Measurements from ENCODE around the gene ANKK1. TPM values are rescaled to one million over a fixed set of nuclear protein-coding genes. Genes with fewer than 3 reads are reported as not detected.

The ANKK1 gene
- total and polyA plus RNA-seq, 2 donors (not counting 1 experiment from before 2014, with no cell fraction given): 0.89 to 5.3 TPM

- no peak for DNase-seq
- Mint-ChIP-seq H3K4me1 (no peaks in the 10 kb centered on the region), H3K27me3 (peaks cover 20% of the 10 kb centered on the region), H3K9me3 (ENCODE audit: insufficient read depth) (no peaks in the 10 kb centered on the region), H3K27ac (no peak overlapping the region), H3K4me3 (no peak overlapping the region)
- Histone ChIP-seq H3K9me3 (ENCODE audit: control extremely low read depth in 1 of 3, control insufficient read depth in 2 of 3, insufficient read depth in 1 of 3, low read length in 2 of 3) (no peaks in the 10 kb centered on the region), H3K27me3 (replicated peaks in 1 of 4; ENCODE audit: control extremely low read depth in 1 of 4, control insufficient read depth in 3 of 4, insufficient read depth in 4 of 4, low read length in 3 of 4) (no peaks in the 10 kb centered on the region), H3K4me3 (ENCODE audit: control extremely low read depth in 1 of 5, extremely low read depth in 1 of 5, insufficient read depth in 1 of 5, low read depth in 2 of 5, low read length in 4 of 5) (no peak overlapping the region), H3K4me2 (replicated peaks; ENCODE audit: low read depth, low read length, poor library complexity, severe bottlenecking) (no peak overlapping the region), H4K20me1 (ENCODE audit: control insufficient read depth, insufficient read depth, low read length, poor library complexity, severe bottlenecking) (no peaks in the 10 kb centered on the region), H3K27ac (ENCODE audit: low read length in 2 of 2) (no peak overlapping the region), H3K79me2 (ENCODE audit: control insufficient read depth, insufficient read depth, low read length) (no peaks in the 10 kb centered on the region), H3K9ac (ENCODE audit: low read length) (no peak overlapping the region), H3K36me3 (replicated peaks in 1 of 2; ENCODE audit: control extremely low read depth in 1 of 2, control insufficient read depth in 1 of 2, extremely low read depth in 1 of 2, insufficient read depth in 2 of 2, low read length in 1 of 2) (no peaks in the 10 kb centered on the region), H2AFZ (ENCODE audit: insufficient read depth, low read depth, low read length, poor library complexity, severe bottlenecking) (no peak overlapping the region), H3K4me1 (ENCODE audit: control insufficient read depth in 2 of 2, insufficient read depth in 2 of 2, low read length in 2 of 2) (no peaks in the 10 kb centered on the region)
- ATAC-seq (ENCODE audit: low read depth): no peak
- POLR2A ChIA-PET: no interaction called here
- CTCF ChIA-PET: interaction anchor here (1.6 kb wide), 1 partner anchor 11 kb away, joined by 3 read pairs; no protein-coding TSS in a partner anchor
- WGBS (ENCODE audit: insufficient coverage): 100% methylated on average over 1 of the region's 2 CpGs
- intact Hi-C loops (cut with micrococcal nuclease): no loop called here
- TF ChIP-seq CTCF (IDR thresholded peaks at IDR 0.05) (no peak), EZH2 (IDR thresholded peaks at IDR 0.05; ENCODE audit: borderline replicate concordance, insufficient read depth, low read depth, low read length, poor library complexity, severe bottlenecking) (no peak)
Observed at GRCh38 chr11:113440816-113441215, 53.2 kb downstream of the ANKK1 start.

GRCh38 chr11:113444502-113445123 lies 57.0 kb downstream of the ANKK1 start:
- Histone ChIP-seq H3K4me3 (ENCODE audit: control extremely low read depth in 1 of 5, extremely low read depth in 1 of 5, insufficient read depth in 1 of 5, low read depth in 2 of 5, low read length in 4 of 5) (no peak overlapping the region), H2AFZ (ENCODE audit: insufficient read depth, low read depth, low read length, poor library complexity, severe bottlenecking) (no peak overlapping the region), H4K20me1 (ENCODE audit: control insufficient read depth, insufficient read depth, low read length, poor library complexity, severe bottlenecking) (no peaks in the 10 kb centered on the region), H3K79me2 (ENCODE audit: control insufficient read depth, insufficient read depth, low read length) (no peaks in the 10 kb centered on the region), H3K9ac (ENCODE audit: low read length) (no peak overlapping the region), H3K4me2 (replicated peaks; ENCODE audit: low read depth, low read length, poor library complexity, severe bottlenecking) (no peak overlapping the region), H3K36me3 (replicated peaks in 1 of 2; ENCODE audit: control extremely low read depth in 1 of 2, control insufficient read depth in 1 of 2, extremely low read depth in 1 of 2, insufficient read depth in 2 of 2, low read length in 1 of 2) (no peaks in the 10 kb centered on the region), H3K9me3 (ENCODE audit: control extremely low read depth in 1 of 3, control insufficient read depth in 2 of 3, insufficient read depth in 1 of 3, low read length in 2 of 3) (no peaks in the 10 kb centered on the region), H3K27ac (ENCODE audit: low read length in 2 of 2) (no peak overlapping the region), H3K27me3 (replicated peaks in 1 of 4; ENCODE audit: control extremely low read depth in 1 of 4, control insufficient read depth in 3 of 4, insufficient read depth in 4 of 4, low read length in 3 of 4) (no peaks in the 10 kb centered on the region), H3K4me1 (ENCODE audit: control insufficient read depth in 2 of 2, insufficient read depth in 2 of 2, low read length in 2 of 2) (no peaks in the 10 kb centered on the region)
- no peak overlapping the region for H3K4me3 Mint-ChIP-seq
- DNase-seq (no peak), ATAC-seq (ENCODE audit: low read depth) (no peak)
- 47% methylated on average over 2 of the region's 7 CpGs for WGBS (ENCODE audit: insufficient coverage)
- peaks cover 28% of the 10 kb centered on the region for H3K27me3 Mint-ChIP-seq
- TF ChIP-seq EZH2 (IDR thresholded peaks at IDR 0.05; ENCODE audit: borderline replicate concordance, insufficient read depth, low read depth, low read length, poor library complexity, severe bottlenecking): no peak
- TF ChIP-seq CTCF (IDR thresholded peaks at IDR 0.05): no peak
- POLR2A ChIA-PET: no interaction called here
- H3K4me1 Mint-ChIP-seq: no peaks in the 10 kb centered on the region
- no peaks in the 10 kb centered on the region for H3K9me3 Mint-ChIP-seq (ENCODE audit: insufficient read depth)
- intact Hi-C loops (cut with micrococcal nuclease): no loop called here
- H3K27ac Mint-ChIP-seq: no peak overlapping the region
- CTCF ChIA-PET: no interaction called here

All from B cell (primary cell).